GM19023 (cell line): ENCODE data around the gene EFTUD2.
"Not testable (repeated sequence)": the region's sequence is repeated elsewhere in the genome, so short reads cannot be mapped to it uniquely, and the experiment has no call there.

Source experiments
- ATAC-seq: cut with Tn5 transposase; IDR thresholded peaks from one replicate; pipeline ENCODE4 v1.9.1; 2021; ENCODE audit warnings: mild to moderate bottlenecking, moderate library complexity; ENCODE audit not compliant: unreplicated experiment

The EFTUD2 gene

DNA sequence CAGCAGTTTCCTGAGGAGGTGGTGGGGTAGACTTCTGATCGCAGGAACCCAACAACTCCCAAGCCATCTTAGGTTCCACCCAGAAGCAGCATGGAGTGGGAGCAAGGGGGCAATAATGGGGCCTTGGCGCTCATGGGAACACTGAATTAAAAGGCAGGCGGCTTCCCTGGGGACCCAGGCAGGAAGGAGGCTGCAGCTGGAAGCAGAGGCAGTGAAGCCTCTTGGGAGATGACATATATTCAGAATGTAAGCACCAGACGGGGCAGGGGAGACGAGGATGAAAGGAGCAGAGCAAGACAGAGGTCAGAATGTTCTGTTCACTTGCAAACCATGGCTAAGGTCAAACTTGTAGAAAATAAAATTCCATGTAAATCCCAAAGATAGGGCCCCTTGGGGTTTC, 48.6 kb downstream of the EFTUD2 start:
- ATAC-seq: no peak

DNA sequence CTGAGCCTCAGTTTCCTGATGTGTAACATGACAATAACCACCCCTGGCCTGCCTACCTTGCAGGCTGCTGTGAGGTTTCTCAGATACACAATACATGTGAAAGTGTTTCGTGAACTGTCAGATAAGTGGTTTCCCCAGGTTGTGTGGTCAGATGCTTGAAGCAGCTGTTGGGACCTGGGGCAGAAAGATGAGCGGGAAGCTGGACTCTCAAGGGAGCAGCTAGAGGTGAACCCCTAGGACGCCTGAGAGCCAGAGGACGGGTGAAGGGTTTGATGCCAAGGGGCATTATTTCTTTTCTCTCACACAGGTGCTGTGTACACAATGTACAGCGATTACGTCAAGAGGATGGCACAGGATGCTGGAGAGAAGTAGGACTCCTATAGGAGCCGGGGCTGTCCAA, 49.2 kb downstream of the EFTUD2 start:
- ATAC-seq: no peak

DNA sequence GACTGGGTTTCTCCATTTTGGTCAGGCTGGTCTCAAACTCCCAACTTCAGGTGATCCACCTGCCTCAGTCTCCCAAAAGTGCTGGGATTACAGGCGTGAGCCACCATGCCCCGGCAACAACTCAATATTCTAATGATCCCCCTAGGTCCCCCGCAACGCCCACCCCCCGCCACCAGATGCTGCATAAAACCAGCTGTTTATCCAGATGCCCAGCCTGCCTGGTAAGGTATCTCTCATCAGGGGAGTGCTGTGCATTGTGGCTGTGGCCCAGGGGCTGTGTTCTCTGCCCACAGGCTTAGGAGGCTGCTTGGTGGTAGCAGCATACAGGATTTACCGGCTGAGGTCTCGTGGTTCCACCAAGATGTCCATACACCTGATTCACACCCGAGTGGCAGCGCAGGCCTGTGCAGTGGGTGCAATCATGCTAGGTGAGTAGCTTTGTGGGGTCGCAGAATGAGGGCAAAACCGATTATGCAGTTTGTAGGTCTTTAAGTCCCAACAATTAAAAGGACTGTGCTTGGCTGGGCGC, 50.2 kb downstream of the EFTUD2 start:
- ATAC-seq: no peak

DNA sequence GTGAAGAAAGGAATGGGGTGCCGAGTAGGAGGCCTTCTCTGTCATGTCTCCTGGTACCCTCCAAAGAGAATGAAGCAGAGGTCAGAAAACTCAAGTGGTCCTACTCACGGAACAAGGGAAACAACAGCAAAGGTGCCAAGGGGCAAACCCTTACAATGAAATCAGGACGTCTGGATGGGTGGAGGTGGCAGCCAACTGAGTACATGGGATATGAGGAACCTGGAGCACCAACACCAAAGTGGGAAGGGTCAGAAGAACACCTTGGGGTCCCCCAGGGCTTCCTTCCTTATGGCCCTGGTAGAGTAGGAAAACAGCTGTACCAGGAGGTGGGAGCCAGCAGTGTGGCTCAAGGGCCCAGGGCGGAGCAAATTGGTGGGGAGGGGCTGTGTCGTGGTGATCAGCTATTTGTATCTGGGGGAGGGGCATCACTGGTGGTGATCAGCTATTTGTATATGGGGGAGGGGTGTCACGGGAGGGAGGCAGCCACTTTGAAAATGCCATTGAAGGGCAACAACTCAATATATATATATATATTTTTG, 50.9 kb downstream of the EFTUD2 start:
- ATAC-seq: no peak

DNA sequence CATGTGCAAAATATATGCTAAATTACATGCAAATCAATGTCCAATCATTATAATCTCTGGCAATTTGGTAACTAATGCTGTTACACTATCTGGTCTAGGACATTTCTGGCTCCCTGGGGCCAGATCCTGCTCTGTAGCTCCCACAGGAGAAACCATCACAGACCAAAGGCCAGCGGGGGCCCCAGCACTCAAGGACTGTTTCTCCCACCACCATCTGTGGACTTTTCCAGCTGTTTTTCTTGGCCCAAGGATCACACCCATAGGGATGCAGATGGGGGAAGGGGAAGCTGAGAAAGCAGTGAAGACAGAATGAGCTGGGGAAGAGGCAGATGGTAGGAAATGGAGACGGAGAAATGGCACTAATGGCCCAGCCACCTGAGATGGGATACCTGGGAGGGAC, 51.7 kb downstream of the EFTUD2 start, which contains the start of gene HIGD1B:
HIGD1B (plus strand) TSS at position 298 of the 400 bp plus-strand sequence. CDS start 270 bp downstream, outside the sequence.
- no peak for ATAC-seq

DNA sequence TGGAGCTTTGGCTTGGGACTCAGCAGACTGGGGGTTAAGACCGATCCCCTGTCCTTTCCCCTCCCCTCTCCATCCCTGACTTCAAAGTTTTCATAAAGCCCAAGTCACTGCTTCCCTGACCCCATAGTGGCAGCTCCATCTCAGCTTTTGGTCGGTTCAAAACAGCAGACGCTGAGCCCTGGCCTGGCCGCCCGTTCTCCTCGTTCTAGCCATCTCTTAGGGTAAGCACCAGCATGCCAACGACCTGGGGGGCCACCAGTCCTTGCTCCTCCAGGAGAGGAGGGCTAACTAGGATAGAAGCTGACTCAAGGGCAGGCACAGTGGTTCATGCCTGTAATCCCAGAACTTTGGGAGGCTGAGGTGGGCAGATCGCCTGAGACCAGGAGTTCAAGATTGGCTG, 53.0 kb downstream of the EFTUD2 start:
- ATAC-seq: no peak

DNA sequence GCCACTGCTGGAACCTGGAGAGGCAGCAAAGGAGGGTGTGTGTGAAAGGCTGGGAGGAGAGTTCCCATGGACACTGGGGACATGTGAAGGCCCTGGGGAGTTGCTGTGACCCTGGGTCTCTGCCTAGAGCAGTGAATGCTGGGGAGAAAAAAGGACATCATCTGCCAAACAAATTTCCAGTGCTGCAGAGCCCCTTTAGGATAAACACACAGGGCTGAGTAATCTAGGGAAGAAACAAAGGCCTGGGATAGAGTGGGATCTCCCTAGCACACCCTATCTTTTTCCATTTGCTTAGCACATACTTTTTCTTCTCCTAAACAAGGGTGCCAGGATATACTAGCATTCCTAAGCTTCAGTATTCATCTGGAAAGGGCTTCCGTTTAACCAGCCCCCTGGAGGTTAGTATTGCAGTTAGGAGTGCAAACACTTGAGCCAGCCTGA, 54.8 kb downstream of the EFTUD2 start:
- no peak for ATAC-seq

DNA sequence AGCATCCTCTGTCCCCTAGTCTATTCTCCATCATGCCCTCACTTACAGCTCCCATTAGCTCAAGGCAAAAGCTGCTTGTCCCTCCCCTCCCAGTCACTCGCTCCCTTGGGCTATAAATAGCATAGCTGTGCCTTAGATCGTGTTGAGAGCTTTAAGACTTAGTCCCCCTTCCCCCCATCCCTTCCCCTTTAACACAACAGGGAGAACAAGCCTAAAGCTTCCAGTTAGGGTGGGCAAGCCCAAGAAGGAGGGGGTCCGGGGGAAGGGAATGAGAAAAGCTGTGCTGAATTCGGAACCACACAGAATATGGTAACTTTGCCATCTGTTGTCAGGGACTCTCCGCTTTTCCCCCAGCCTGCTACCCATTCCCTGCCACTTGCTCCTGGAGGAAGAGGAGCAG, 56.5 kb downstream of the EFTUD2 start:
- ATAC-seq: no peak

DNA sequence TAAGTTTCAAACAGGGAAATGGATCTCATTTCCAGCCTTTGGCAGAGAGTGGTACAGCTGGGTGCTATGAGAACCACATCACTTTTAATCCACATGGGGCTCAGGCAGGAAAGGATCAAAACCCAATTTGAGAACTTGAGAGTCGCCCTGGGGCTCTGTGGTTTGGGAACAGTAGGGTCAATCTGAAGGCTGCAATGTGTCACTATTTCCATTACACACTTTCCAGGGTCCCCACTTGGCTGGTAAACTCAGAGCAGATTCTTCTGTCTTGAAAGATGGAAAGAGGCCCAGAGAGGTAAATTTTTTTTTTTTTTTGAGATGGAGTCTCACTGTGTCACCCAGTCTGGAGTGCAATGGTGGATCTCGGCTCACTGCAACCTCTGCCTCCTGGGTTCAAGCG, 58.3 kb downstream of the EFTUD2 start:
- no peak for ATAC-seq

DNA sequence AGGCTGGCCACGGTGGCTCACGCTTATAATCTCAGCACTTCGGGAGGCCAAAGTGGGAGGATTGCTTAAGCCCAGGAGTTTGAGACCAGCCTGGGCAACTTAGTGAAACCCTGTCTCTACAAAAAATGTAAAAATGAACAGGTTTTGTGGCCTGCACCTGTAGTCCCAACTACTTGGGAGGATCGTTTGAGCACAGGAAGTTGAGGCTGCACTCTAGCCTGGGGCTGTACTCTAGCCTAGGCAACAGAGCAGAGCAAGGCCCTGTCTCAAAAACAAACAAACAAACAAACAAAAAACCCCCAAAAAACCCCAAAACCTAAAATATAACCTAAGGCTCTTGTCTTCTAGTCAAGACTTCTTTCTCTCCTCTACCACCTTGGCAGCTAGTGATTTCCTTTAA, 59.0 kb downstream of the EFTUD2 start:
- no peak for ATAC-seq

DNA sequence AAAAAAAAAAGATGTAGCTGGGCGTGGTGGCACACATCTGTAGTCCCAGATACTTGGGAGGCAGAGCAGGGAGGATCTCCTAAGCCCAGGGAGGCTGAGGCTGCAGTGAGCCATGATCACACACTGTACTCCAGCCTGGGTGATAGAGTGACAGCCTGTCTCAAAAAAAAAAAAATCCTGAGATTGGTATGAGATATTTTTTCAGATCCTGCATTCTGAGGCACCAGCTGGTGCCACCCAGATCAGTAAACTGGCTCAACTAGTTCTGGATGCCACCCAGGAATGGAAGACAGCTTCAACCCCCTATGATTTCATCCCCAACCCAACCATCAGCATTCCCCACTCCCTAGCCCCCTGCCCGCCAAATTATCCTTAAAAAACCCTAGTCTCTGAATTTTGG, 62.0 kb downstream of the EFTUD2 start:
- ATAC-seq: no peak

DNA sequence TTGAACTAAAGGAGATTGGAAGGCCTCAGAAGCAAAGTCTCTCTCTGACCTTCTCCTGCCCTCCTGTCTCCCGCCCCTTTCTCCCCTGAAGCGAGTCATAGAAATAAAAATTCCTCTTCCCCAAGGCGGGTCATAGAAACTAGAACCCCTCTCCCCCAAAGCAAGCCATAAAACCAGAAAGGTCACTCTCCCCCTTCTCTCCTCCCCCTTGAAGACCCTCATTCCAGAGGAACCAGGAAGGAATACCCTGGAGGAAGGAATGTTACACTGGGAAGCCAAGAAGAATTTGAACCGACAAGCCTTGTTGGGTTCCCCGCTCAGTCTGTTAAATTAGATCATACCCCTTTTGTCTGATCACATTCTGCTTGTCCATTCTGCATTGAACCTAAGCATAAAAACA, 66.4 kb downstream of the EFTUD2 start:
- no peak for ATAC-seq

DNA sequence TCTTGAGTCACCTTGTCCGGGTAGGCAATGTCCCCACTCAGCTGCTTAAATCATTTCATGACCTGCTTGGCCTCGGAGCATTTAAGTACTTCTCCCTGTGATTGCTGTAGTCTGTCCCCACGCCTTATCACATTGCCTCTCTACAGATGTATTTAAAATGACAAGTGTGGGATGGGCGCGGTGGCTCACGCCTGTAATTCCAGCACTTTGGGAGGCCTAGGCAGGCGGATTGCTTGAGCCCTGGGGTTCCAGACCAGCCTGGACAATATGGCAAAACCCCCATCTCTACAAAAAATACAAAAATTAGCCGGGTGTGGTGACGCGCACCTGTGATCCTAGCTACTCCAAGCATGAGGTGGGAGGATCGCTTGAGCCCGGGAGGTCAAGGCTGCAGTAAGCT, 67.9 kb downstream of the EFTUD2 start:
- ATAC-seq: no peak

DNA sequence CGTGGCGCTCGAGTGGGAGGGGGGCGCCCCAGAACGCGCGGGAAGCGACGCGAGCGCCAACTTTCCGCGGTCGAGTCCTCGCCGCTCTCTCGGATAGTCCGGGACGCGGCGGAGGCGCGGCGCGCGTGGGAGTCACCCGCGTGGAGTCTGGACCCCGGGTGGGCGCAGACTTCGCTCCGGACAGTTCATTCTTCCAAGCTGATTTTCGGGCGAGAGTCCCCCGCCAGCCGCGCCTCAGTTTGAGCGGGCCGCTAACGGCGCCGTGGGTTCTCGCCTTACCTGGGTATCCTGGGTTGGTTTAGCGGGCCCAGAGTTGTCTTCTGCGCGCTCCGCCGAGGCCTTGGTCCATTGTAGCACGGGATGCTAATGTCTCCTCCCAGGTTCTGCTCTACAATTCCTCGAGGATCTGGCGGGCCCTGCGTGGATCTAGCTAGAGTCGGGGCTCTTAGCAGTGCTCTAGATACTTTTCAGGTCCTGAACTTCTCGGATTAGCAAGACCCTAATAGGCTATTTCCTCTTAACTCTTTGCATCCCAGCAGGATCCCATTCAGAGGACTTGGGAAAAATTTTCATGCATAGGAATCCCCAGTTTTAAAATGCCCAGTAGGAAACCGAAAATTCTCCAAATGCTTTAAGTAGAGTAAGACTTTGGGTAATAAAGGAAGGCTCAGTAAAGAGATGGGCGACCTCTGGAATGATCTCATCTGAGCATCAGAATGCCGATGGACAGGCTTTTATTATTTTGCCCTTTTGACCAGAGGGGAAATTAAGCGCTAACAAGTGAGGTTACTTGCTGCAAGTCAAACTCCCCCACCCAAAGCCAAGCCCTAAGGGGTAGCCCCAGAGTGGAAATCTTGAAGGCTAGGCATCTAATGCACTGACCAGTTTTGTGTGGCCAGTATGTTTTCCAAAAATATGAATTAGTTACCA, 68.6 kb downstream of the EFTUD2 start:
- peak; percentile 22 for ATAC-seq

DNA sequence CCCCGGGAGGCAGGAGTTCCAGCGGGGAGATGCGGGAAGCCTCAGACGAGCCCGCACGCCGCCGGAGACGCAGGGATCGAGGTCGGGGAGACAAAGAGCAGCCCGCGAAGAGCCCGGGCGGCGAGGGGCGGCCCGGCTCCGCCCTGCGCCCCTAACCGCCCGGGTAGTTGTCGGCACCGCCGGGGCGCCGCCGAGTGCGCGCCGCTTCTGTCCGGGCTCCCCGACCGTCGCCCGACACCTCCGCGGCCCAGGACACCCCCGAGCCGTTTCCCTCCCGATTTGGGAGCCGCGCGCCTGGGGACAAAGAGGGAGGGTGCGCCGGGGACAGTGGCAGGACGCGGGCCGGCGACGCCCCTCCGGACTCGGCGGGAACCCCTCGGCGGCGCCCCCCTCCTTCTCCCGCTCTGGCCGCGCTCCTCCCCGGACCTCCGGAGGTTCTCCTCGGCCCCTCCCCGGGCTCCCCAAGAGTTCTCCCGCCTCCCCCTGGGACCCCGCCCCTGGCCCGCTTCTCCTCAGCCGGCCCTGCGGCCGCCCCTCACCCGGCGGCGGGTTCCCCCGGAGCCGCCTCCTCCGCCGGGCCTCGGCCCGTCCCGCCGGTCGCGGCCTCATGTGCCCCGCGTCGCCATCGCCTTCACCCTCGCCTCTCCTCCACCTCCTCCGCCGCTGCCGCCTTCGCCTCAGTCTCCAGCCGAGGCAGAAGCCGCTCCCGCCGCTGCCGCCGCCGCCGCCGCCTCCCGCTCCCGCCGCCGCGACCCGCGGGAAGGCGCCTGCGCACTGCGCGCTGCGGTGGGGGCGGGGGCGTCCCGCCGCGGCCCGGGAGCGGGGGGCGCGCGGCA, 69.5 kb downstream of the EFTUD2 start, which contains the start of gene GJC1:
GJC1 (minus strand) TSS at position 765 of the 836 bp plus-strand sequence. CDS start 24,470 bp downstream, outside the sequence.
- peak; percentile 51 for ATAC-seq

DNA sequence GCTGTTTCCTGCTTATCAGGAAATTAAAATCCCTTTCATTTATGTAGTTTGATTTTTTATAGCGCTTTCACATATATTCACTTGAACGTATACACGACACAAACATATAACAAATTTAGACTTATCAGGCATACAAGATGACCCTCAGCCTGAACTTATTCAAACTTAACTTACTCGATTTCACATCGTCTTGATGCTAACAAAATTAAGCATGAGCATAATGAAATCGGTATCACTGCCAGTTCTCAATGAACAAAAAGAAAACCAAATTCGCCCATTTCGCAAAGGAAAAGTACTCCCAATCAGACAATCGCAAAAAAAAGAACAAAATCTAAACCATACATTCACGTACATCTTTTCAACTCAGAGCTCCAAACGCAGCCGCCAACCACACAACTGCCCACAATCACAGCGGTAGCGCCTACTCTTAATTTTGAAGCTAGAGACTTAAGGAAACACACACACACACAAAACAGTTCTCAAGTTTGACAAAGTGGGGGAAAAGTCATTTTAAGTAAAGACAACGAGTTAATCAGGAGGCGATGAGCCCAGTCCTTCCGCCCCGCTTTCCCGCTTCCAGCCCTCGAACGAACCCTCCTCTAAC, 70.2 kb downstream of the EFTUD2 start:
- no peak for ATAC-seq

DNA sequence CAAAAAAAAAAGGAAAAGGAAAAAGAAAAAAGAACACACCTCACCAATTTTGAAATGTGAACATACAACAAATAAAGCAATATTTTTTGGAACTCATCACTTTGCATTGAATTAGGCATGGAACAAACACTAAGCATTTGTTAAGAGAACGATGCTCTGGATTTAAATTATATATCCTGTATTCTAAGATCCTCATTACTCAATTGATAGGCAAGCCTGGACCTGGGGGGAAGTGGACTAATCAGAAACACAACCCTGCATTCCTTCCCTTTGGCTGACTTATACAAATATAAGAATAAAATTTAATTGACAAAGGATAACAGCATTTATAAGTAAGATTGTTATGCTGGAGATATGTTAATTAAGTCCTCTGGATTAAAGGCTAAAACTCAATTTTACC, 71.4 kb downstream of the EFTUD2 start:
- no peak for ATAC-seq

DNA sequence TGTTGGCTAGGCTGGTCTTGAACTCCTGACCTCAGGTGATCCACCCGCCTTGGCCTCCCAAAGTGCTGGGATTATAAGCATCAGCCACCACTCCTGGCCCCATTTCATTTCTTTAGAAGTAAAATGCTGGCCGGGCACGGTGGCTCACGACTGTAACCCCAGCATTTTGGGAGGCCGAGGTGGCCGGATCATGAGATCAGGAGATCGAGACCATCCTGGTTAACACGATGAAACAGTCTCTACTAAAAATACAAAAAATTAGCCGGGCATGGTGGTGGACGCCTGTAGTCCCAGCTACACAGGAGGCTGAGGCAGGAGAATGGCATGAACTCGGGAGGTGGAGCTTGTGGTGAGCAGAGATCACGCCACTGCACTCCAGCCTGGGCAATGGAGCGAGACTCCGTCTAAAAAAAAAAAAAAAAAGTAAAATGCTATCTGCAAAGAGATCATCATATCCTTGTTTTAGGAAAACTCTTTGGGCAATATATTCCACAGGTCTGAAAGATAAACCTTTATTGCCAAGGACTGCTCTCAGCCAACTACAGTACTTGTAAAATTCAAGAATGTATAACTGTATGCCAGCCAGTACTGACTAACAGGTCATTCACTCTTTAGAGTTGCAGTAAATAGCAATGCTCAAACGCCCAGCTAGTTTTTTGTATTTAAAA, 73.0 kb downstream of the EFTUD2 start:
- ATAC-seq: no peak

DNA sequence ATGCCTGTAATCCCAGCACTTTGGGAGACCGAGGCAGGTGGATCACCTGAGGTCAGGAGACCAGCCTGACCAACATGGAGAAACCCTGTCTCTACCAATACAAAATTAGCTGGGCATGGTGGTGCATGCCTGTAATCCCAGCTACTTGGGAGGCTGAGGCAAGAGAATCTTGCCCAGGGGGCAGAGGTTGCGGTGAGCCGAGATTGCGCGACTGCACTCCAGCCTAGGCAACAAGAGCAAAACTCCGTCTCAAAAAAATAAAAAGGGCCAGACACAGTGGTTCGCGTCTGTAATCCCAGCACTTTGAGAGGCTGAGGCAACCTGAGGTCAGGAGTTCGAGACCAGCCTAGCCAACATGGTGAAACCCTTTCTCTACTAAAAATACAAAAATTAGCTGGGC, 74.0 kb downstream of the EFTUD2 start:
- ATAC-seq: not testable (repeated sequence)

DNA sequence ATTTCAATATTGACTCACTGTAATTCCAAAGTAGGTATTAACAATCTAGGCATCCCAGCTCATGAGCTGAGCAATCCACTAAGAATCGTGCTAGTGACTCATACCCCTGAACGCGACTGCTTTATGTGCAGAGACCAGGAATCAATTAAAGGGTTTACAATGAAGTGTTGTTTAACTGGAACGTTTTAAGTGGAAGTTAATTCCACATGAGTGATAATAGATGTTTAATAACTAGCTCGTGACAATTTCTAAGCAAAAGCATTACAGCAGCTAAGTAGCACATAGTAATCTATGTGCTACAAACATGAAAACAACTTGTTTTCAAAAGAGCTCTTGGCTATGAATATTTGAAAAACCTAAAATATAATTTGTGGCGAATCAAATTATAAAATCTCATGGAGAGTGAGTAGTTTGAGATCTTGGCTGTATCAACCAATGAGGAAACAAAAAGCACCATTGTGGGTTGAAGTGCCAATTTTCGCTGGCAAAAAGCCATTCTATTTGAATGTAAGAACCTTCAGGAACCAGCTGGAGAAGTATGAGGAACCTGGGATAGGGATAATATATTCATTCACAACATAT, 78.5 kb downstream of the EFTUD2 start:
- no peak for ATAC-seq
